Upper lobe of left lung (tissue), 4 donors: ENCODE data around the gene S100A5.

ENCODE experiments used
- CTCF ChIP-seq, 6 experiments: fragments of 450-650 bp in 4 of 6; fragments of 200-600 bp in 2 of 6; sonication (generic) in 2 of 6; IDR thresholded peaks; one replicate each; pipeline ENCODE4 v1.5.1; 2016 to 2019; ENCODE audit warnings: antibody characterized with exemption in 6 of 6
- POLR2A ChIP-seq, 4 donors: fragments of 450-650 bp; IDR thresholded peaks; one replicate each; pipeline ENCODE4 v1.5.1; 2016 to 2017; ENCODE audit warnings: antibody characterized with exemption in 4 of 4, mild to moderate bottlenecking in 2 of 4
- POLR2AphosphoS5 ChIP-seq, 2 donors: sonication (generic); formaldehyde crosslinking; IDR thresholded peaks; one replicate each; pipeline ENCODE4 v1.5.1; 2017; ENCODE audit warnings: antibody characterized with exemption in 2 of 2

- no peak for TF ChIP-seq CTCF (IDR thresholded peaks at IDR 0.05)
- no peak for TF ChIP-seq POLR2A (IDR thresholded peaks at IDR 0.05)
- no peak for TF ChIP-seq POLR2AphosphoS5 (IDR thresholded peaks at IDR 0.05)
Observed at GRCh38 chr1:153546796-153547559, 6.2 kb upstream of the S100A5 start.
